Measurements from ENCODE around the gene ZKSCAN2. TPM values are rescaled to one million over a fixed set of nuclear protein-coding genes. Genes with fewer than 3 reads are reported as not detected.

ZKSCAN2 gene
- total and polyA plus RNA-seq, 4 donors: 0.47 to 3.4 (median 1.7) TPM

DNA sequence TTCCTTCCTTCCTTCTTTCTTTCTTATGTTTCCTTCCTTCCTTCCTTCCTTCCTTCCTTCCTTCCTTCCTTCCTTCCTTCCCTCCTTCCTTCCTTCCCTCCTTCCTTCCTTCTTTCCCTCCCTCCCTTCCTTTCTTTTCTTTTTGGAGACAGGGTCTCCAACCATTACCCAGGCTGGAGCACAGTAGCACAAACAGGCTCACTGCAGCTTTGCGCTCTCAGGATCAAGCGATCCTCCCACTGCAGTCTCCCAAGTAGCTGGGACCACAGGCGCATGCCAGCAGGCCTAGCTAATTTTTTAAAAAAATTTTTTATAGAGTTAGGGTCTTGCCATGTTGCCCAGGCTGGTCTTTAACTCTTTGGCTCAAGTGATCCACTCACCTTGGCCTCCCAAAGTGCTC is 31.8 kb upstream of the ZKSCAN2 start:
- no peak for DNase-seq (ENCODE audit: low spot score)
- H3K27ac ChIP-seq (ENCODE audit: low read depth in 1 of 2, low read length in 2 of 2): no peak overlapping the region
- H3K36me3 ChIP-seq (ENCODE audit: control insufficient read depth in 4 of 4, insufficient read depth in 3 of 4, low read depth in 1 of 4, low read length in 3 of 4): no peaks in the 10 kb centered on the region
- H3K4me1 ChIP-seq (ENCODE audit: control insufficient read depth in 4 of 4, insufficient read depth in 4 of 4, low read length in 3 of 4): no peaks in the 10 kb centered on the region
- WGBS: 97% methylated on average over 3 of the region's 3 CpGs
- H3K9ac ChIP-seq (ENCODE audit: low read depth in 1 of 2, low read length in 2 of 2): no peak overlapping the region
- no peak for TF ChIP-seq FOXA1 (IDR thresholded peaks at IDR 0.05)
- TF ChIP-seq HNF4G (IDR thresholded peaks at IDR 0.05): no peak
- TF ChIP-seq YY1 (IDR thresholded peaks at IDR 0.05): no peak
- TF ChIP-seq EGR1 (IDR thresholded peaks at IDR 0.05; ENCODE audit: low read depth in 2 of 2): no peak
- TF ChIP-seq, protein P1, sequence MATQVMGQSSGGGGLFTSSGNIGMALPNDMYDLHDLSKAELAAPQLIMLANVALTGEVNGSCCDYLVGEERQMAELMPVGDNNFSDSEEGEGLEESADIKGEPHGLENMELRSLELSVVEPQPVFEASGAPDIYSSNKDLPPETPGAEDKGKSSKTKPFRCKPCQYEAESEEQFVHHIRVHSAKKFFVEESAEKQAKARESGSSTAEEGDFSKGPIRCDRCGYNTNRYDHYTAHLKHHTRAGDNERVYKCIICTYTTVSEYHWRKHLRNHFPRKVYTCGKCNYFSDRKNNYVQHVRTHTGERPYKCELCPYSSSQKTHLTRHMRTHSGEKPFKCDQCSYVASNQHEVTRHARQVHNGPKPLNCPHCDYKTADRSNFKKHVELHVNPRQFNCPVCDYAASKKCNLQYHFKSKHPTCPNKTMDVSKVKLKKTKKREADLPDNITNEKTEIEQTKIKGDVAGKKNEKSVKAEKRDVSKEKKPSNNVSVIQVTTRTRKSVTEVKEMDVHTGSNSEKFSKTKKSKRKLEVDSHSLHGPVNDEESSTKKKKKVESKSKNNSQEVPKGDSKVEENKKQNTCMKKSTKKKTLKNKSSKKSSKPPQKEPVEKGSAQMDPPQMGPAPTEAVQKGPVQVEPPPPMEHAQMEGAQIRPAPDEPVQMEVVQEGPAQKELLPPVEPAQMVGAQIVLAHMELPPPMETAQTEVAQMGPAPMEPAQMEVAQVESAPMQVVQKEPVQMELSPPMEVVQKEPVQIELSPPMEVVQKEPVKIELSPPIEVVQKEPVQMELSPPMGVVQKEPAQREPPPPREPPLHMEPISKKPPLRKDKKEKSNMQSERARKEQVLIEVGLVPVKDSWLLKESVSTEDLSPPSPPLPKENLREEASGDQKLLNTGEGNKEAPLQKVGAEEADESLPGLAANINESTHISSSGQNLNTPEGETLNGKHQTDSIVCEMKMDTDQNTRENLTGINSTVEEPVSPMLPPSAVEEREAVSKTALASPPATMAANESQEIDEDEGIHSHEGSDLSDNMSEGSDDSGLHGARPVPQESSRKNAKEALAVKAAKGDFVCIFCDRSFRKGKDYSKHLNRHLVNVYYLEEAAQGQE (IDR thresholded peaks at IDR 0.05): no peak
- TF ChIP-seq HNF4A (conservative IDR thresholded peaks at IDR 0.05): no peak
- no peak overlapping the region for H3K4me3 ChIP-seq (ENCODE audit: low read depth in 1 of 3, low read length in 3 of 3)
- H3K9me3 ChIP-seq (ENCODE audit: control insufficient read depth in 4 of 4, low read length in 3 of 4): no peaks in the 10 kb centered on the region
- no peaks in the 10 kb centered on the region for H3K27me3 ChIP-seq (ENCODE audit: control insufficient read depth in 4 of 4, insufficient read depth in 4 of 4, low read length in 3 of 4)

DNA sequence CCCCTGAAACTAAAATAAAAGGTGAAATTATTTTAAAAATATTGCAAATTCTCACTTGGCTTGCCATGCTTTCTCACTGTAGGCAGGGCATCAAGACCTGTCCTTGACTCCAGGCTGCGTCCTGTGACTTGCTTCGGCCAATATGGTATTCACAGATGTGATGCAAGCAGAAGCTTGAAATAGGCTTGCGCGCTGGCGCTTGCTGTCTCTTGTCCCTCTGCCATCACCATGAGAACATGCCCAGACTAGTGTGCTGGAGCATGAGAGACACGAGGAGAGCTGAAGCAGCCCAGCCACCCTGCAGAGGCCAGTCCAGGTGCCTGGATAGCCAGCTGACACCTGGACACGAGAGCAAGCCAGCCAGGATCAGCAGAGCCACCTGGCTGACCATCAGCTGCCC is 21.8 kb upstream of the ZKSCAN2 start:
- 80% methylated on average over 7 of the region's 7 CpGs for WGBS

DNA sequence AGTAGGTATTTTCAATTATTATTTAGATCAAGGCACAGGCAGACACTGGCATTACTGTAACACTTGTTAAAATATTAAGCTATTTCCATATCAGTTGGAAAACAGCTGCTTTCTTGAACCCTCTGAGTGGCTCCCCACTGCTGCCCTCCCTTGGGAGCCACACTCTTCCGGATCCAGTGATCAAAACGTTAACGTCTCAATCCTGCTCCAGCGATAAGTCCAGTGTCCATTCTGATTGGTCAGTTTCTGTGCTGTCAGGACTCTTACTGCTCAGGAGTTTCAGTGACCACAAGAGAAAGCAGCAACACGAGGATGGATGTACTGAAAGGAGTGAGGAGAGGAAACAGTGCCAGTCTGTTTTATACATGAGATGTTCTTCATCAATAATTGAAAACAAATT is 13.8 kb upstream of the ZKSCAN2 start:
- DNase-seq (ENCODE audit: low spot score): no peak
- H3K27ac ChIP-seq (ENCODE audit: low read depth in 1 of 2, low read length in 2 of 2): no peak overlapping the region
- no peaks in the 10 kb centered on the region for H3K27me3 ChIP-seq (ENCODE audit: control insufficient read depth in 4 of 4, insufficient read depth in 4 of 4, low read length in 3 of 4)
- no peak overlapping the region for H3K4me3 ChIP-seq (ENCODE audit: low read depth in 1 of 3, low read length in 3 of 3)
- no peaks in the 10 kb centered on the region for H3K4me1 ChIP-seq (ENCODE audit: control insufficient read depth in 4 of 4, insufficient read depth in 4 of 4, low read length in 3 of 4)
- H3K9me3 ChIP-seq (ENCODE audit: control insufficient read depth in 4 of 4, low read length in 3 of 4): no peaks in the 10 kb centered on the region
- WGBS: 82% methylated on average over 5 of the region's 5 CpGs
- no peaks in the 10 kb centered on the region for H3K36me3 ChIP-seq (ENCODE audit: control insufficient read depth in 4 of 4, insufficient read depth in 3 of 4, low read depth in 1 of 4, low read length in 3 of 4)
- H3K9ac ChIP-seq (ENCODE audit: low read depth in 1 of 2, low read length in 2 of 2): no peak overlapping the region
- TF ChIP-seq EGR1 (IDR thresholded peaks at IDR 0.05; ENCODE audit: low read depth in 2 of 2) (no peak), RXRA (IDR thresholded peaks at IDR 0.05) (no peak), NR2F2 (IDR thresholded peaks at IDR 0.05) (no peak), RAD21 (IDR thresholded peaks at IDR 0.05) (no peak), GABPA (IDR thresholded peaks at IDR 0.05 in 1 of 2, conservative IDR thresholded peaks at IDR 0.05 in 1 of 2) (no peak), FOXA2 (IDR thresholded peaks at IDR 0.05) (no peak), FOXA1 (IDR thresholded peaks at IDR 0.05) (no peak), HNF4A (conservative IDR thresholded peaks at IDR 0.05) (no peak), SP1 (IDR thresholded peaks at IDR 0.05) (no peak)
- TF ChIP-seq, protein P2, sequence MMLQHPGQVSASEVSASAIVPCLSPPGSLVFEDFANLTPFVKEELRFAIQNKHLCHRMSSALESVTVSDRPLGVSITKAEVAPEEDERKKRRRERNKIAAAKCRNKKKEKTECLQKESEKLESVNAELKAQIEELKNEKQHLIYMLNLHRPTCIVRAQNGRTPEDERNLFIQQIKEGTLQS (IDR thresholded peaks at IDR 0.05): no peak
- TF ChIP-seq, protein P3, sequence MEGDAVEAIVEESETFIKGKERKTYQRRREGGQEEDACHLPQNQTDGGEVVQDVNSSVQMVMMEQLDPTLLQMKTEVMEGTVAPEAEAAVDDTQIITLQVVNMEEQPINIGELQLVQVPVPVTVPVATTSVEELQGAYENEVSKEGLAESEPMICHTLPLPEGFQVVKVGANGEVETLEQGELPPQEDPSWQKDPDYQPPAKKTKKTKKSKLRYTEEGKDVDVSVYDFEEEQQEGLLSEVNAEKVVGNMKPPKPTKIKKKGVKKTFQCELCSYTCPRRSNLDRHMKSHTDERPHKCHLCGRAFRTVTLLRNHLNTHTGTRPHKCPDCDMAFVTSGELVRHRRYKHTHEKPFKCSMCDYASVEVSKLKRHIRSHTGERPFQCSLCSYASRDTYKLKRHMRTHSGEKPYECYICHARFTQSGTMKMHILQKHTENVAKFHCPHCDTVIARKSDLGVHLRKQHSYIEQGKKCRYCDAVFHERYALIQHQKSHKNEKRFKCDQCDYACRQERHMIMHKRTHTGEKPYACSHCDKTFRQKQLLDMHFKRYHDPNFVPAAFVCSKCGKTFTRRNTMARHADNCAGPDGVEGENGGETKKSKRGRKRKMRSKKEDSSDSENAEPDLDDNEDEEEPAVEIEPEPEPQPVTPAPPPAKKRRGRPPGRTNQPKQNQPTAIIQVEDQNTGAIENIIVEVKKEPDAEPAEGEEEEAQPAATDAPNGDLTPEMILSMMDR (IDR thresholded peaks at IDR 0.05; ENCODE audit: low read depth, low read length, missing input control): no peak
- TF ChIP-seq, protein P4, sequence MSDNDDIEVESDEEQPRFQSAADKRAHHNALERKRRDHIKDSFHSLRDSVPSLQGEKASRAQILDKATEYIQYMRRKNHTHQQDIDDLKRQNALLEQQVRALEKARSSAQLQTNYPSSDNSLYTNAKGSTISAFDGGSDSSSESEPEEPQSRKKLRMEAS (IDR thresholded peaks at IDR 0.05): no peak
- TF ChIP-seq, protein P5, sequence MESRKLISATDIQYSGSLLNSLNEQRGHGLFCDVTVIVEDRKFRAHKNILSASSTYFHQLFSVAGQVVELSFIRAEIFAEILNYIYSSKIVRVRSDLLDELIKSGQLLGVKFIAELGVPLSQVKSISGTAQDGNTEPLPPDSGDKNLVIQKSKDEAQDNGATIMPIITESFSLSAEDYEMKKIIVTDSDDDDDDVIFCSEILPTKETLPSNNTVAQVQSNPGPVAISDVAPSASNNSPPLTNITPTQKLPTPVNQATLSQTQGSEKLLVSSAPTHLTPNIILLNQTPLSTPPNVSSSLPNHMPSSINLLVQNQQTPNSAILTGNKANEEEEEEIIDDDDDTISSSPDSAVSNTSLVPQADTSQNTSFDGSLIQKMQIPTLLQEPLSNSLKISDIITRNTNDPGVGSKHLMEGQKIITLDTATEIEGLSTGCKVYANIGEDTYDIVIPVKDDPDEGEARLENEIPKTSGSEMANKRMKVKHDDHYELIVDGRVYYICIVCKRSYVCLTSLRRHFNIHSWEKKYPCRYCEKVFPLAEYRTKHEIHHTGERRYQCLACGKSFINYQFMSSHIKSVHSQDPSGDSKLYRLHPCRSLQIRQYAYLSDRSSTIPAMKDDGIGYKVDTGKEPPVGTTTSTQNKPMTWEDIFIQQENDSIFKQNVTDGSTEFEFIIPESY (IDR thresholded peaks at IDR 0.05): no peak

More for the DNA sequence above, 21.8 kb upstream of the ZKSCAN2 start:
- Histone ChIP-seq H3K9ac (ENCODE audit: low read depth in 1 of 2, low read length in 2 of 2) (no peak overlapping the region), H3K4me3 (ENCODE audit: low read depth in 1 of 3, low read length in 3 of 3) (no peak overlapping the region), H3K36me3 (ENCODE audit: control insufficient read depth in 4 of 4, insufficient read depth in 3 of 4, low read depth in 1 of 4, low read length in 3 of 4) (no peaks in the 10 kb centered on the region), H3K27ac (ENCODE audit: low read depth in 1 of 2, low read length in 2 of 2) (no peak overlapping the region), H3K27me3 (ENCODE audit: control insufficient read depth in 4 of 4, insufficient read depth in 4 of 4, low read length in 3 of 4) (peaks cover 0 to 2% (median 0%) of the 10 kb centered on the region in 4 donors), H3K9me3 (ENCODE audit: control insufficient read depth in 4 of 4, low read length in 3 of 4) (peaks cover 0 to 5% (median 0%) of the 10 kb centered on the region in 4 donors), H3K4me1 (ENCODE audit: control insufficient read depth in 4 of 4, insufficient read depth in 4 of 4, low read length in 3 of 4) (no peaks in the 10 kb centered on the region)
- no peak for DNase-seq (ENCODE audit: low spot score)
- TF ChIP-seq, protein P3 (IDR thresholded peaks at IDR 0.05; ENCODE audit: low read depth, low read length, missing input control): no peak
- no peak for TF ChIP-seq NR2F2 (IDR thresholded peaks at IDR 0.05)
- TF ChIP-seq TAF1 (conservative IDR thresholded peaks at IDR 0.05): no peak
- no peak for TF ChIP-seq FOXA2 (IDR thresholded peaks at IDR 0.05)
- TF ChIP-seq YY1 (IDR thresholded peaks at IDR 0.05): no peak
